ENCODE measurements around the gene DUOXA1.

The DUOXA1 gene

DNA sequence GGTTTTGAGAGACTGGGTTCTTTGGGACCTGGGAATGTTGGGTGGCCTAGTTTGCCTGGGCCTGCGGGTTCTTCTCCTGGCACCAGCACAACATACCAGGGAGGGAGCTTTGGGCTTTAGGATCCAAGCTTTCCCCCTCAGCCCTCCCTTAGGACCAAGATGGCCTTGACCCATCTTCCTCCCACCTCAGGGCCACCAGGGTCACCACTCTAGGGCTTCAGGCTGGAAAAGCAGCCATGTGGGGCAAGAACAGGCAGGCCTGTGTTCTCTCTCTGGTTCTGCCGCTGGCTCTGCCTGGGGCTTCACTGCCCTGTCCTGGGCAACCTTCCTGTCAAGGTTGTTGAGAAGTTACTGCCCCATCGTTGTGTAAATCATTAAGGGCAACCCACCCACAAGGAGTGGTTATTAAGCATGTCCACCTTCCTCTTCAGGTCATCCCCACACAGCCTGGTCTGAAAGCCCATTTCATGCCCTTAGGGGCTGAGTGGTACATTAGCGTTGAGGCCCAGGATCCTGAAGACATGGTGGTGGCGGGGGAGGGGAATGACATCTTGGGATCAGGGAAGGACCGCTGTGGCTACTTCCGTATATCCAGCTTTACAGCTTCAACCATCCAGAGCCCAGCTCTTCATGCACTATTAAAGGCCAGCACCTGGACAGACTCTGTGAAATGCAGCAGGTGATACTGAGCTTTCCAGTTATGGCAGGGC, 767 bp upstream of the DUOXA1 start:
- no peak for DNase-seq

- DNase-seq = no peak
Observed at GRCh38 chr15:45128971-45129639, 574 bp downstream of the DUOXA1 start.

- DNase-seq = peak; percentile 38
Observed at GRCh38 chr15:45126535-45127158, 3.0 kb downstream of the DUOXA1 start.

- DNase-seq = no peak
Observed at GRCh38 chr15:45123397-45123796, 6.3 kb downstream of the DUOXA1 start.

GRCh38 chr15:45122719-45123118, 7.0 kb downstream of the DUOXA1 start:
- no peak for DNase-seq

- no peak for DNase-seq
Observed at GRCh38 chr15:45121706-45122417, 7.8 kb downstream of the DUOXA1 start.

DNA sequence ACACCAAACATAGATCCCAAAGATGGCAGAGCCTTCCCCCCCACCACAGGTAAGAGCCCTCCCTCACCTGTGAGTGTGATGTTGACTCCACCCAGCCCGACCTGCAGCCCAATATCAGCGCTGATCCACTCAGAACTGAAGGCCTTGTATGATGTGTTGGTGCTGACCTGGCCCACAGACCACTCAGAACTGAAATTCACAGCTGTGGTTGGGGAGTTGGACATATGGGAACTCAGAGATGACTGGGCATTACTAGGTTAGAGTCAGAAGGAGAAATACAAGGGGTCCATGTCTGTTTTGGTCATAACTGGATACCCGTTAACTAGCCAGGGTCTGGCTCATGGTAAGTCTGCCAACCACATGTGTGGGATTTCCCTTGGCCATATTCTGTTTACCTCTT, 8.7 kb downstream of the DUOXA1 start:
- no peak for DNase-seq

DNA sequence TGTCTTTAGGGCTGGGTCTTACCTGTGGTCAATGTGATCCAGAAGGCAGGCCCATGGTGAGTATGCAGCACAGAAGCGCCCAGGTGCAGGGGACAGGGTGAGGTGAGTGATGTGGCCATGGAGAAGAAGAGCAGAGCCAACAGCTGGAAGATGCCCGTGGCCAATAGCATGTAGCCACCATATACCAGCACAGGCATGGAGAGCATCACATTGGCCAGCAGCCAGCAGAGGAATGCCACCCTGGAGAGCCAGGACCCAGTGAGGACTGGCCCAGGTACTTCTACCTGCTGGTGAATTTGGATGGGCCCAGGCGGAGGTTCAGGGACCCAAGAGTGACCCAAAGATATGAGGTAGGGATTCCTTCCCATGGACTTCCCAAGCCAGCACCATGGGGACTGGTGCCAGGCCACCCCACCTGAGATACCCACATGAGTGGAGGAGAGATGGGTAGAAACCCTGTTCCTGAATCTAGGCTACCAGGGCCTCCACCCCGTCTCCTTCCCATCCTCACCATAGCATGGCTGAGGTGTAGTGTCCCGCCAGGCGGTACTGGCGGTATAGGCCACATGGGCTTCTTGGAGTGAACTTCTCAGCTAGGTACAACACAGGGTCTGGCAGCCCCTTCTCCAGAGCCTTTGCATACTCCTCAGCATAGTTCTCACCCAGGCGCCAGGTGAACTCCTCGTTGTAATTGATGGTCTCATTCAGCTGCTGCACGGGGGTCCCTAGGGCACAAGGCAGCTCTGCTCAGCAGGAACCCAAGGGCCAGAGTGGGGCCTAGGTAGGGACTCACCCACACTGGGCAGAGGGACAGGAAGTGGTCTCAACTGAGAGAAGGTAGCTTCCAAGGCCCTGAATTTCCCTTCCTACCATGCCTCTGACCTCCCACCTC, 9.4 kb downstream of the DUOXA1 start:
- no peak for DNase-seq

DNA sequence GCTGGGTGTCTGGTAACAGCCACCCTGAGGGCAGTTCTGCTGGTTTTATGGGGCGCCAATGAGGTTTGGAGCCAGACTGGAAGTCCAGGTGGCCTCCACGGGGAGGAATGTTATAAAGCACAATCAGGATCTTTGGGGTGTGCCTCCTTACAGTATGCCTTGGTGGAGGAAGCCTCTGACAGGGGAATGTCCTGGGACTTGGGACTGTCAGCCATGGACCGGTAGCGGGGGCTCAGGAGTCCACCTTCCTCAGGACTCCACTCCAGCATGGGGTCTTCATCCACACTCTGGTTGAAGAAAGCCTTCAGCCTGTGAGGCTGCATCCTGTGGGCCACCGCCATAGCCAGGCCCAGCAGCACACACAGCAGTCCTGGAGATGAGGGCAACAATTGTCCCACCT, 10.7 kb downstream of the DUOXA1 start:
- no peak for DNase-seq

- peak; percentile 84 for DNase-seq
Observed at GRCh38 chr15:45118131-45118588, 11.5 kb downstream of the DUOXA1 start.

GRCh38 chr15:45117308-45118130, 12.2 kb downstream of the DUOXA1 start:
- DNase-seq = no peak

- DNase-seq = no peak
Observed at GRCh38 chr15:45116482-45117307, 13.0 kb downstream of the DUOXA1 start.

DNA sequence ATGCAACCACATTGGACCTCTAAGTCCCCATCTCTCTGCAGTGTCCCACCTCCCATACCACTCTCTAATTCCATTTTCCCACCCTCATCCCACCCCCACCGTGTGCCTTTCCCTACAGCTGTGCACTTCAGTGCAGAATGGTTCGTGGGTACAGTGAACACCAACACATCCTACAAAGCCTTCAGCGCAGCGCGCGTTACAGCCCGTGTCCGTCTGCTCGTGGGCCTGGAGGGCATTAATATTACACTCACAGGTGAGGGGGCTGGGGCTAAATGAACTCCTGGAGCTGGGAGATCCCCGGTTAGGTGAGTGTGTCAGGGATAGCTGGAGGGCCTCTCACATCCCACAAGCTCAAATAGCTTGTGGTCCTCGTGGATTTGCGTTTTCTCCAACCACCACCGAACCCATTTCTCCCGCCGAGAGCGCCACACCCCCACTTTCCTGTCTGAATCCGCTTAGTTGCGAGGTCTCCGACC, 13.6 kb downstream of the DUOXA1 start:
- no peak for DNase-seq

GRCh38 chr15:45115312-45115820, 14.3 kb downstream of the DUOXA1 start:
- no peak for DNase-seq

DNA sequence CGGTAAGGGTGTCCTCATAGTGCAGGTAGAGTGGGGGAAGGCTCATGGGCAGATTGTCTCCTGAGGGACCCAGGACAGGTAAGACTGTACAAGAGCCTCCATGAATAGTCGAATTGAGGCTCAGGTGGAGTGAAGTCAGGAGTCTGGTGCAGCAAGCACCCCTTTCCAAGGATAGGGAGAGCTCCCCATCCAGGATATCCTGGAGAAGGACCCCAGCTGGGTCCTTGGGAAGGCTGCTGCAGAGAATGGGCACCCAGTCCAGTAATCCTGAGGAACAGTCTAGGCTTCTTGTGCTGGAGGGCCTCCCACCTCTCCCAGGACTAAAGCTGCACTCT, 15.0 kb downstream of the DUOXA1 start:
- no peak for DNase-seq

- DNase-seq = no peak
Observed at GRCh38 chr15:45114076-45114750, 15.5 kb downstream of the DUOXA1 start, which contains the start of the genes DUOX2 and DUOXA2. DUOX2 (minus strand) TSS chr15:45114172; CDS start chr15:45113411, 761 bp downstream. DUOXA2 (plus strand) TSS chr15:45114326; CDS start chr15:45114606, 280 bp downstream.

- no peak for DNase-seq
Observed at GRCh38 chr15:45113380-45113990, 16.2 kb downstream of the DUOXA1 start.

DNA sequence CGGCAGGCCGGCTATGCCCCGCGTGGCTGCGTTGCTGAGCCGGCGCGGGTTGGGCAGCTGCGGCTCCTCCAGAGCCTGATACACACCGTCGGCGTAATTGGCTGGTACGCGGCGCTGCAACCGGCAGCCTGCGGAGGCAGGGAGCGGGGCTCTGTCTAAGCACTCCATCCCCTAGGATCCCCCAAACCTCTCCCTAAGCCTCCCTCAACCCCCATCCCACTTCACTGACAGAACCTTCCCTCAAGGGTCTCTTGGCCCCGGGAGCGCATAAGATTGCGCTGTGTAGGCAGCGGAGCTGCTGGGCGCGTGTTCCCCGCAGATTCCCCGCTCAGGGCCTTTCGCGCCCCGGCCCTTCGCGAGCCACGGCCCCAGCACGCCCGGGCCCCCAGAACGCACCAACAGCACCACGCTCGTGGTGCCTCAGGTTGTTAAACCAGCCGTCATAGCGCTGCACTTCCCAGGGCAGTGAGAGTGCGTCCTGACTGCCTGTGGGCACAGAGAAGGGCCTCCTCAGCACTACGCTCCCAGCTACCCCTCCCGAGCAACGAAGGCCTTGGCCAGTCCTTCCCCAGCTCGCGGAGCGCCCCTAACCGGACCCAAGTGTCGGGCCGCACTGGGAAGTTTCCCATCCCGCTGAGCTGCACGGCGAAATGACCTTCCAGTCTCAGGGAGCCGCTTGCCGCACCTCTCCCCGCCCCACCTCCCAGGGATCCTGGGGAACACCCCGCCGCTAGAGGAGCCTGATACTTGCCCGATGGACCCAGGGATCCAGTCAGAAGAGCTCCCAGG, 16.9 kb downstream of the DUOXA1 start:
- no peak for DNase-seq
